ENCODE measurements around the gene P2RX1.

Gene P2RX1

GRCh38 chr17:3889325-3890012 is 26.8 kb downstream of the P2RX1 start:
- in situ Hi-C loops (cut with MboI; ENCODE audit: low sequenced_read_pairs), result no loop called here

DNA sequence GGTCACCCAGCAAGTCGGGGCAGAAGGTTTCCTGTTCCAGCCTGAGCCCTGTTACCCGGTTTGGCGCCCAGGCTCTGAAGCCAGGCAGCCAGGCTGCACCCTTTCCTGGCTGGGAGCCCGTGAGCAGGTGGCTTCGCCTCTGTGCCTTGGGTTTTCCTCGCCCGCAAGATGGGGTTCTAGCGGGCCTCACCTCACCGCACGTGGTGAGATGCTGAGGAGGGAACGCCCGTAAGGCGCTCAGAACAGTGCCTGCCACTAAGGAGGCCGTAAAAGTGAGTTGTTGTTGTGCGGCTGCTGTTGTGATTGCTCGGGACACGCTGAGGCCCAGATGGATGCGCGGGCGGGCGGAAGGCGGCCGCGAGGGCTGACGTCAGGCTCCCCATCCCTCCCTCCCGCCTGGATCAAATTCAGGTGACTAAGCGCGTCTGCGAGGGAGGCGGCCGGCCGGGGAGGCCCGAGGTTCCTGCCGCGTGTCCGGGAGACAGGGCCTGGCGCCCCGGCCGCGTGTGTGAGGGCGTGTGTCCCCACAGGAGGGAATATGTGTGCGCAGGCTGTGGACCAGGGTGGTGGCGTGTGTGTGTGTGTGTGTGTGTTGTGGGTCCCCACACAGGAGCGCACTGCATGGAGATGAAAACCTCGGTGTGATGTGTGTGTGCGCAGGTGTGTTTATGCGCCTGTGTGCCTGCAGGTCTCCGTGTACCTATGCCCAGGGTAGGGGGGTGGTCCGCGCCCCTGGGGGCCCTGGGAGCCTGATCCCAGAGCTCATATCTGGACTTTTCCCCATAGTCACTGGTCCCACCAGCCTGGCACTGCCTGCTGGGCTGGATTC is 27.7 kb downstream of the P2RX1 start:
- in situ Hi-C loops (cut with MboI; ENCODE audit: low sequenced_read_pairs), result no loop called here

DNA sequence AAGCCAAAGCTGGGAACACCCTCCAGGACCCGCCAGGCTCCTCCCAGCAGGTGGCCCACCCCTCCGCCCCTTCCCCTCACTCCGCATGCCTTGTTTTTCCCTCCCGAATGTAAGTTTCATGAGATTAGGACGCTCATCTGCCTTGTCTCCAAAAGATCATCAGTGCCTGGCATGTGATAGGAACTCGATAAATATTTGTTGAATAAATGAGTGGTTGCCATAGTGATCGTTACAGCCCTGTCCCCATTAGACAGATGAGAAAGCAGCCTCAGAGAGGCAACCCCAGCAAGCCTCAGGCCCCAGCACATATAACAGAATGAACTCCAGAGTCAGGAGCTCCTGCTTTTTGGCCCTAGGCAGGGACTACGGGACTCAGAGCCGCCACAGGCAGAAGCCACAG is 28.5 kb downstream of the P2RX1 start:
- in situ Hi-C loops (cut with MboI; ENCODE audit: low sequenced_read_pairs), result no loop called here

DNA sequence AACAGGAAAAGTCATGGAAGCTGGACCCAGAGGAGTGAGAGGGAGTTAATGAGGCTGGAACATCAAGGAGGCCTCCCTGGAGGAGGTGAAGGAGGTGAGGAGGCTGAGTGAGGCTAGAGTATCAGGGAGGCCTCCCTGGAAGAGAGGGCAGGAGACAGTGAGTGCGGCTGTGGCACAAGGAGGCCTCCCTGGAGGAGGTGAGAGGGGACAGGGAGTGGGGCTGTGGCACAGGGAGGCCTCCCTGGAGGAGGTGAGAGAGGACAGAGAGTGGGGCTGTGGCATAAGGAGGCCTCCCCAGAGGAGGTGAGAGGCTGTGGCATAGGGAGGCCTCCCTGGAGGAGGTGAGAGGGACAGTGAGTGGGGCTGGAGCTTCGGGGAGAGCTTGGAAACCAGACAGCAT is 28.9 kb downstream of the P2RX1 start:
- in situ Hi-C loops (cut with MboI; ENCODE audit: low sequenced_read_pairs), result no loop called here

- in situ Hi-C loops (cut with MboI; ENCODE audit: low sequenced_read_pairs), result no loop called here
These were observed 29.5 kb downstream of the P2RX1 start for GRCh38 chr17:3886776-3887175.

DNA sequence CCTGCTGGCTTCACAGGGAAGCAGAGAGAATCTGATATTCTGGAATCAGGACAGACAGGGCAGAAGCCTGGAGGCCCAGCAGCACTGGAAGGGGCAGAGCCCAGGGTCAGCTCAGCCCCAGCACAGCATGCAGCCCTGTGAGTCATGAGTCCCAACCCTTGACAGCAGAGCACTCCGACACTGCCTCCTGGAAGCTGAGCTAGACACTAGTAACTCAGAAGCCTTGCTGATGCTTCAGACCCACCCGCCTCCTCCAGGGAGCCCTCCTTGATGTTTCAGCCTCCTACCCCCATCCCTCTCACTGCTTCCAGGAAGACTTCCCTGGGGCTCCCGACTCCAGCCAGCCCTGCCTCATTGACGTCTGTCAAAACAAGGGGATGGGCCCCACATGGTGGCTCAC is 30.3 kb downstream of the P2RX1 start:
- in situ Hi-C loops (cut with MboI; ENCODE audit: low sequenced_read_pairs), result no loop called here

DNA sequence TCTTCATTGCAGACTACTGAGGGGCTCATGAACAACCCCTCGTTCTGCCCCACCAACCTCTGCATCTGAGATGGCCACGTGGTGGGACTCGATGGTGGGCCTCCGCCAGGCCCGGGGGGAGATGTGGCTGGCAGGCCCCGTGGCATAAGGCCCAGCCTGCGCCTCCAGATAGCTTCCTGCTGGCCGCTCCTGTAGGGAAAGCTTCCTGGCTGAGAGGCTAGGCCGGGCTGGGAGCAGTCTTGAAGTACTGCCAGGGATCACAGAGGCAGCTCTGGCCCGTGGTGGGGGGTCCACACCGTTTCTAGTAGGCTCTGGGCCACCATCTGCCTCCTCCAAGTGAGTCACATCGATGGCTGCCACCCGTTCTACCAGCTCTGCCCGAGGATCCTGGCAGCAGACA is 31.0 kb downstream of the P2RX1 start:
- in situ Hi-C loops (cut with MboI; ENCODE audit: low sequenced_read_pairs), result no loop called here

- in situ Hi-C loops (cut with MboI; ENCODE audit: low sequenced_read_pairs), result no loop called here
These were observed 32.1 kb downstream of the P2RX1 start for GRCh38 chr17:3884188-3884587.

DNA sequence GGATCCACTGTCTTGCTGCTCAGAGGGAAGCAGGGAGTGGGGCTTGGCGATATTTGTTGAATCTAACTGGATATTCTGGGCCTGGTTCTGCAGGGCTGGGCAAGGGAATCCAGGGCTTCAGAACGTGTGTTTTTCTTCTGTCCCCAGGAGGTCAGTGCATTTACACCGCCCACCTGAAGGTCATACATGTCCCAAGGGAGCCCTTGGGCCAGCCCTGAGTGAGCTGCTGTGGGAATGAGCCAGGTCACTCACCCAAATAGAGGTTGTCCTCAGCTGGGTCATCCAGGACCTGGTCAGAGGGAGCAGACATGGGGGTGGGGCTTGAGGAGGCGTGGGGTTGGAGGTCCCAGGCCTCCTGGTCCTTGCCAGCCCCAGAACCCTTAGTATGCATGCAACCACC is 34.0 kb downstream of the P2RX1 start:
- in situ Hi-C loops (cut with MboI; ENCODE audit: low sequenced_read_pairs), result no loop called here

DNA sequence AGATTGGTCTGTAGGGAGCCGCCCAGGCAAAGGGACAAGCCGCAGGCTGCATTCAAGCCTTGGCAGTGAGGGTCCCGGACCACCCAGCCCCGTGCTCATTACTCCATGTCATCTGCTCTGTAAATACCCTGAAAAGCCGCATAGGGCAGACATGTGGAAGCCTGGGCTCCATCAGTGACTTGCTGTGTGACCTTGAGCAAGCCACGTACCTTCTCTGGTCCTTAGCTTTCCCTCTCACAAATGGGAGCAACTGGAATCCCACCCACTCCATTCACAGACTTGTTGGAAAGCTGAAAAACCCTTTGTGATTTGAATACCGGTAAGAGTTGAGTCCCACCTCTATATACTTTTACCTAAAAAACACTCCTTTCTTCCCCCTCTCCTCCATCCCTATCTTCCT is 35.3 kb downstream of the P2RX1 start:
- in situ Hi-C loops (cut with MboI; ENCODE audit: low sequenced_read_pairs), result no loop called here

DNA sequence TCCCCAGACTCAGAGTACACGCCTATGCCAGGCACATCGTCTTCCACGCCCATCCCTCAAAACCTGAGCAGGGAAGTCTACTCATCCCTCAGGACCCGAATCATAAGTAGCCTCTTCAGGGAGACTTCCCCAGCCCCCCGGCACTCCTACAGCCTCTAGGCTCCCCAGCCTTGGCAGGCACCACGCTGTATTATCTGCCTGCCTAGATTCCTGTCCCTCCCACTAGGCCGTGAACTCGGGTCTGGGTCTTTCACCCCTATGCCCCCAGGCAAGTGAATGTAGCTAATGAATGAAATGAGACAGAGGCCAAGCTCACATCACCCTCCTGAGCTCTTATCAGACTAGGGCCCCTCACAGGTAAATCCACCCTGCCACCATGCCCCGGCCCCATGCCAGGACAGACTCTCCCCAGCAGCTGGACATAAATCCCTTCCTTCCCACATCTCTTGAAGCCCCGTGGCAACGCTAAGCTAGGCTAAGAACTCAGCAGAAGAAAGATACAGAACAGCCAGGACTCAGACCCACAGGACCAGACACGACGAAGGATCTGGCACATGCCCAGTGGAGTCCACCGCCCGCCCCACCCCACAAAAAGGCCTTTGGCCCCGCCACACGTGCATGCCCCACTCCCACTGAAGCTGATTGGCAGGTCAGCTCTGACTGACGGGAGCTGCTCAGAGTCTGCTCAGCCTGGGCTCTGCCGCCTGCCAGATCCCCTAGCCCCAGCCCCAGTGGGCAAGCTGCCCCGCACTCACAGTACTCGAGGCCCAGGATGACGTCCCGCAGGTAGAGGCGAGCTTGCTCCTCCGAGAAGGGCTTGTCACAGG is 36.5 kb downstream of the P2RX1 start:
- in situ Hi-C loops (cut with MboI; ENCODE audit: low sequenced_read_pairs), result no loop called here

- in situ Hi-C loops (cut with MboI; ENCODE audit: low sequenced_read_pairs), result no loop called here
These were observed 37.1 kb downstream of the P2RX1 start for GRCh38 chr17:3879186-3879585.

DNA sequence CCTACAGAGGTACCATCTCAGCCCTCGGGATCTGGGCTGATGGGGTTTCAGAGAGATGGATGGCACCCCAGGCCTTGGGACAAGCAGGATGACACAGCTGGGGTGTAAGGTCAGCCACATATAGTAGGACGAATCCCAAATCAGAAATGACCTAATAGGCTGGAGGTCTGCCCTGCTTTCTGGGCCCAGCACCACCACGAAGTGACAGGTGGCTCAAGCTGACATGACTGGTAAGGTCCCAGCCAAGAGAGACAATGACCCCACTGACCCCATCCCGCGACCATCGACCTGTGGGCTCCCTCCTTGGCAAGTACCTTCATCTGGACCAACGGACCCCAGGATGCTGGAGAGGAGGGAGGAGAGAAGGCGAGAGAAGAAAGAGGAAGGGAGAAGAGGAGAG is 39.0 kb downstream of the P2RX1 start:
- in situ Hi-C loops (cut with MboI; ENCODE audit: low sequenced_read_pairs), result no loop called here

DNA sequence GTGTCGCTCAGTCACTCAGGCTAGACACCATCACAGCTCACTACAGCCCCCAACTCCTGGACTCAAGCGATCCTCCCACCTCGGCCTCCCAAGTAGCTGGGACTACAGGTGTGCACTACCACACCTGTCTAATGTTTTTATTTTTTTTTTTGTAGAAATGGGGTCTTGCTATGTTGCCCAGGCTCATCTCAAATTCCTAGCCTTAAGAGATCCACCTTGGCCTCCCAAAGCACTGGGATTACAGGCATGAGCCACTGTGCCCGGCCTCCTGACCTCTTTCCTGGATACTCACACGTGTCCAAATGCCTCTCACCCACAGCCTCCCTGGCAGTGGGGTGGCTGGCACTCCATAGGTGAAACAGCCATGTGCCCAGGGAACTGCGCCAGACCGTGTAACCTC is 40.9 kb downstream of the P2RX1 start:
- in situ Hi-C loops (cut with MboI; ENCODE audit: low sequenced_read_pairs), result no loop called here

DNA sequence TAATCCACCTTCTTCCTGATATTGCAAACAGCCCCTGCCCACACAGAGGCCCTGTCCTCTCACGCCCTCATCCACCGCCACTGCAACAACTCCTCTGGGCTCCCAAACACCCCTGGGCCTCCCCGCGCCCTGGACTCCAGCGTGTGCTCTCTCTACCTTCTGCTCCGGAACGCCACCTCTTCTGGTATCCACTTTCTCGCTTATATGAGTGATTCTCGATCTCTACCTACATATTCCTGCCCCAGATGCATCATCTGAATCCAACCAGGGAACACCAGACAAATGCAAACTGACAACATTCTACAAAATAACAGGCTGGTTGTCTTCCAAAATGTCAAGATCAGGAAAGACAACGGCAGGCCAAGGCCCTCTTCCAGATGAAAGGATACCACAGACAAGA is 42.4 kb downstream of the P2RX1 start:
- in situ Hi-C loops (cut with MboI; ENCODE audit: low sequenced_read_pairs), result no loop called here

GRCh38 chr17:3870871-3871306 is 45.4 kb downstream of the P2RX1 start:
- in situ Hi-C loops (cut with MboI; ENCODE audit: low sequenced_read_pairs), result no loop called here

- in situ Hi-C loops (cut with MboI; ENCODE audit: low sequenced_read_pairs), result no loop called here
These were observed 48.7 kb downstream of the P2RX1 start for GRCh38 chr17:3867606-3868005.

DNA sequence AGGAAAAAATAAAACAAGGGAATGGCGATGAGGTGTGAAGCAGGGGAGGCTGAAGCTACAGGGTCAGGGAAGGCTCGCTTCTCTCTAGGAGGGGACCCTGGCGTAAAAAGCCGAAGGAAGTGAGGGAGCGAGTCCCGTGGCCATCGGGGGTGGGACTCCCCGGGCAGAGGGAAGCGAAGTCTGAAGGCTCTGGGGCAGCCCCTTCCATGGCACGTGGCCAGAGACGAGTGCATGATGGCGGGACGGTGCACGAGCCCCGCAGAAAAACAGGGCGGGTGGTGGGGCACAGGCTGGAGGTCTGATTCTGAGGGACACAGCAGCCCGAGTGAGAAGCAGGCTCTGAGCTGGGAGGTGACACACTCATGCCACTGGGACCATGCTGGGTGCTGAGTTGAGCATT is 49.2 kb downstream of the P2RX1 start:
- in situ Hi-C loops (cut with MboI; ENCODE audit: low sequenced_read_pairs), result no loop called here

DNA sequence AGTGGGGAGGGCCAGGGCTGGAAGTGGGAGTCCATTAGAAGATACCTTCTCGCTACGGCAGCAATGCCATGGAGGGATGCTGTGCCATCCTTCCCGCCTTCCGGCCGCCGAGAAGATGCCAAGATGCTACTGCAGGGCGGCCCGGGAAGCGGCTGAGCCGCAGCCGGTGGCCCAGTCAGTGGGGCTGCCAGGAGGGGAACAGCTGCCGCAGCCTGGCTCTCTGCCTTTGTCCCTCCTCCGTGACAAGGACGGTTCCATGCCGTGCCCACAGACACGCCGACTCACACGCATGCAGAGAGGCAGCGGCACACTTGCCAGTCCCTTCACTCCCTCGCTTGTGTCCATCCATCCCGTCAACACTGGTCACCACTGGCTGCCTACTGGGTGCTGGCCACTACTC is 50.0 kb downstream of the P2RX1 start:
- in situ Hi-C loops (cut with MboI; ENCODE audit: low sequenced_read_pairs), result no loop called here

GRCh38 chr17:3865176-3865575 is 51.1 kb downstream of the P2RX1 start:
- in situ Hi-C loops (cut with MboI; ENCODE audit: low sequenced_read_pairs), result no loop called here

- in situ Hi-C loops (cut with MboI; ENCODE audit: low sequenced_read_pairs), result no loop called here
These were observed 51.7 kb downstream of the P2RX1 start for GRCh38 chr17:3864534-3864933.
